H1 (cell line): Measurements from ENCODE around the gene OGFOD3. TPM values are rescaled to one million over a fixed set of nuclear protein-coding genes. Genes with fewer than 3 reads are reported as not detected.

Experiments
- CTCF ChIA-PET: fragments of 300-600 bp; sonication (Branson Sonifier 250); formaldehyde crosslinking; loops from one replicate; lab custom pipeline; 2021; ENCODE audit not compliant: partially characterized antibody; lab: Charles Lee
- POLR2A ChIA-PET: fragments of 300-600 bp; sonication (Branson Sonifier 250); formaldehyde crosslinking; loops from one replicate; lab custom pipeline; 2021; ENCODE audit warnings: inconsistent platforms; ENCODE audit not compliant: partially characterized antibody; lab: Charles Lee
- DNase-seq, 2 experiments: peaks; one replicate each; pipeline versions ENCODE4 v3.0.0 to v3.0.0-alpha.2; 2010 to 2022; ENCODE audit warnings: low spot score in 2 of 2, low read depth in 1 of 2, mixed read lengths in 1 of 2
- FAIRE-seq: peaks from 2 replicates; lab custom pipeline; 2011; peaks lifted over from hg19 to GRCh38; lab: Jason Lieb, UNC
- H2AFZ ChIP-seq: 2 replicates; pipeline ENCODE4 v1.8.1; 2012; ENCODE audit warnings: low read length, inconsistent platforms
- H2AK5ac ChIP-seq: 2 replicates; pipeline ENCODE4 v1.6.1; 2013; ENCODE audit warnings: low read depth, low read length
- H2BK120ac ChIP-seq: replicated peaks from 2 replicates; pipeline ENCODE3; 2013; ENCODE audit warnings: low read depth, low read length, inconsistent platforms
- H2BK12ac ChIP-seq: 2 replicates; pipeline ENCODE4 v1.6.1; 2013; ENCODE audit warnings: low read depth, low read length
- H2BK15ac ChIP-seq: 2 replicates; pipeline ENCODE4 v1.6.1; 2013; ENCODE audit warnings: low read length
- H2BK20ac ChIP-seq: 2 replicates; pipeline ENCODE4 v1.6.1; 2013; ENCODE audit warnings: low read length
- H2BK5ac ChIP-seq: 2 replicates; pipeline ENCODE4 v1.6.1; 2013; ENCODE audit warnings: low read depth, low read length
- H3K14ac ChIP-seq: 2 replicates; pipeline ENCODE4 v1.6.1; 2013; ENCODE audit warnings: inconsistent platforms; ENCODE audit not compliant: insufficient read length
- H3K18ac ChIP-seq: 2 replicates; pipeline ENCODE4 v1.6.1; 2013; ENCODE audit warnings: low read length; ENCODE audit errors: extremely low read depth
- H3K23ac ChIP-seq: 2 replicates; pipeline ENCODE4 v1.6.1; 2013; ENCODE audit warnings: inconsistent platforms; ENCODE audit not compliant: insufficient read length
- H3K23me2 ChIP-seq: 2 replicates; pipeline ENCODE4 v1.6.1; 2013; ENCODE audit warnings: low read depth, low read length
- H3K27ac ChIP-seq: 2 replicates; pipeline ENCODE4 v1.6.1; 2011; ENCODE audit warnings: low read depth, low read length, inconsistent platforms
- H3K27me3 ChIP-seq, 4 experiments: replicated peaks in 1 of 4; 1 replicate in 1 of 4; 2 replicates in 3 of 4; pipeline versions ENCODE4 v1.6.1 to v1.8.1; 2011 to 2013; ENCODE audit warnings: low read length in 3 of 4, mild to moderate bottlenecking in 3 of 4, inconsistent platforms in 2 of 4, mixed read lengths in 2 of 4, moderate library complexity in 1 of 4; ENCODE audit not compliant: control insufficient read depth in 3 of 4, insufficient read depth in 3 of 4; ENCODE audit errors: extremely low read depth in 1 of 4
- H3K36me3 ChIP-seq, 4 experiments: 2 replicates each; pipeline versions ENCODE4 v1.6.1 to v1.8.1; 2011 to 2013; ENCODE audit warnings: mild to moderate bottlenecking in 4 of 4, low read length in 3 of 4, moderate library complexity in 2 of 4, control low read depth in 1 of 4, inconsistent platforms in 1 of 4; ENCODE audit not compliant: insufficient read depth in 4 of 4, control insufficient read depth in 2 of 4
- H3K4ac ChIP-seq: replicated peaks from 2 replicates; pipeline ENCODE3; 2013; ENCODE audit warnings: low read length, low read depth, mixed read lengths, inconsistent platforms; ENCODE audit not compliant: insufficient read length
- H3K4me1 ChIP-seq, 4 experiments: replicated peaks in 1 of 4; 1 replicate in 1 of 4; 2 replicates in 3 of 4; pipeline versions ENCODE4 v1.6.1 to v1.8.1; 2011 to 2013; ENCODE audit warnings: low read length in 3 of 4, inconsistent platforms in 2 of 4, mixed read lengths in 1 of 4; ENCODE audit not compliant: insufficient read depth in 4 of 4, control insufficient read depth in 3 of 4
- H3K4me2 ChIP-seq, 2 experiments: 2 replicates each; pipeline versions ENCODE4 v1.6.1 to v1.8.1; 2011 to 2013; ENCODE audit warnings: low read depth in 2 of 2, low read length in 2 of 2, control low read depth in 1 of 2, inconsistent platforms in 1 of 2, mild to moderate bottlenecking in 1 of 2; ENCODE audit not compliant: insufficient read depth in 1 of 2
- H3K4me3 ChIP-seq, 4 experiments: fragments of 200-600, 300-600 bp in 1 of 4; sonication (generic), shearing (Covaris generic), sonication (Bioruptor Twin) in 1 of 4; 2 replicates each; pipeline versions ENCODE4 v1.5.1 to v1.8.1; 2011 to 2016; ENCODE audit warnings: low read length in 4 of 4, low read depth in 3 of 4, control low read depth in 2 of 4, inconsistent platforms in 2 of 4, mild to moderate bottlenecking in 2 of 4, mixed read lengths in 1 of 4, moderate library complexity in 1 of 4; ENCODE audit not compliant: insufficient read depth in 2 of 4; ENCODE audit errors: extremely low read depth in 1 of 4
- H3K56ac ChIP-seq: replicated peaks from 2 replicates; pipeline ENCODE3; 2013; ENCODE audit warnings: low read depth, mild to moderate bottlenecking, mixed read lengths, low read length, inconsistent platforms; ENCODE audit not compliant: insufficient read length
- H3K79me1 ChIP-seq: 2 replicates; pipeline ENCODE4 v1.6.1; 2013; ENCODE audit warnings: low read depth, low read length, control low read depth
- H3K79me2 ChIP-seq, 2 experiments: 2 replicates each; pipeline versions ENCODE4 v1.6.1 to v1.8.1; 2012 to 2013; ENCODE audit warnings: low read length in 2 of 2, mild to moderate bottlenecking in 2 of 2, inconsistent platforms in 1 of 2; ENCODE audit not compliant: insufficient read depth in 2 of 2, control insufficient read depth in 1 of 2
- H3K9ac ChIP-seq, 4 experiments: replicated peaks in 1 of 4; 1 replicate in 1 of 4; 2 replicates in 3 of 4; pipeline versions ENCODE4 v1.6.1 to v1.8.1; 2011 to 2013; ENCODE audit warnings: low read depth in 3 of 4, low read length in 3 of 4, control low read depth in 2 of 4, mild to moderate bottlenecking in 2 of 4, moderate library complexity in 2 of 4, inconsistent platforms in 1 of 4; ENCODE audit errors: extremely low read depth in 1 of 4
- H3K9me3 ChIP-seq, 2 experiments: 2 replicates each; pipeline versions ENCODE4 v1.6.1 to v1.8.1; 2012 to 2013; ENCODE audit warnings: mild to moderate bottlenecking in 2 of 2, moderate library complexity in 2 of 2, control low read depth in 1 of 2, inconsistent platforms in 1 of 2, low read depth in 1 of 2, low read length in 1 of 2, mixed read lengths in 1 of 2; ENCODE audit not compliant: insufficient read depth in 2 of 2
- H4K20me1 ChIP-seq, 2 experiments: replicated peaks in 1 of 2; 2 replicates each; pipeline versions ENCODE3 to v1.8.1; 2011 to 2013; ENCODE audit warnings: inconsistent platforms in 2 of 2, low read length in 2 of 2, mild to moderate bottlenecking in 1 of 2; ENCODE audit not compliant: insufficient read depth in 2 of 2, control insufficient read depth in 1 of 2
- H4K5ac ChIP-seq: 2 replicates; pipeline ENCODE4 v1.6.1; 2013; ENCODE audit warnings: low read length, low read depth, mixed read lengths, inconsistent platforms; ENCODE audit not compliant: insufficient read length
- H4K8ac ChIP-seq: 2 replicates; pipeline ENCODE4 v1.8.0; 2013; ENCODE audit warnings: mild to moderate bottlenecking, moderate library complexity, low read length, inconsistent platforms; ENCODE audit not compliant: insufficient read depth; ENCODE audit errors: extremely low read depth
- H4K91ac ChIP-seq: replicated peaks from 2 replicates; pipeline ENCODE3; 2013; ENCODE audit warnings: low read length, mixed read lengths, inconsistent platforms; ENCODE audit not compliant: insufficient read length
- BRCA1 ChIP-seq: IDR thresholded peaks from 2 replicates; pipeline ENCODE4 v1.6.1; 2012; ENCODE audit warnings: low read depth, low read length, improper control_type of control experiment
- CBX8 ChIP-seq: fragments of 300-800, 300-1000 bp; sonication (generic); IDR thresholded peaks from 2 replicates; pipeline ENCODE4 v1.7.1; 2016; ENCODE audit warnings: low read depth, low read length, borderline replicate concordance
- RAD21 ChIP-seq, 2 experiments: IDR thresholded peaks in 1 of 2; conservative IDR thresholded peaks in 1 of 2; 2 replicates each; pipeline ENCODE4 v1.6.1; 2011; ENCODE audit warnings: low read depth in 2 of 2, low read length in 2 of 2, improper control_type of control experiment in 1 of 2, inconsistent platforms in 1 of 2, mild to moderate bottlenecking in 1 of 2, moderate library complexity in 1 of 2
- RBBP5 ChIP-seq: IDR thresholded peaks from 2 replicates; pipeline ENCODE4 v1.7.1; 2012; ENCODE audit warnings: low read depth, mild to moderate bottlenecking, inconsistent platforms, low read length, moderate library complexity, borderline replicate concordance
- RFX5 ChIP-seq: IDR thresholded peaks from 2 replicates; pipeline ENCODE4 v1.6.1; 2011; ENCODE audit warnings: low read depth, low read length, improper control_type of control experiment, borderline replicate concordance
- RXRA ChIP-seq: IDR thresholded peaks from 2 replicates; pipeline ENCODE4 v1.6.1; 2011; ENCODE audit warnings: low read depth, mild to moderate bottlenecking, low read length, moderate library complexity; ENCODE audit not compliant: insufficient read depth
- WGBS, 2 experiments: shearing (Covaris generic) in 1 of 2; methylation state at CpG; one replicate each; pipeline versions ENCODE4 v1.1.6 to v1.1.7; 2013 to 2015; ENCODE audit warnings: low lambda C conversion rate in 2 of 2, mixed read lengths in 2 of 2, inconsistent platforms in 1 of 2, low coverage in 1 of 2, missing lambda C conversion rate in 1 of 2; ENCODE audit not compliant: insufficient replicate concordance in 2 of 2, insufficient coverage in 1 of 2, insufficient read length in 1 of 2; ENCODE audit errors: extremely low coverage in 1 of 2, missing lambda C conversion rate in 1 of 2; 5-methylcytosine and 5-hydroxymethylcytosine counted together
- polyA plus RNA-seq, 7 experiments: library from polyadenylated mRNA; depleted of rRNA in 3 of 7; stranded (reverse) in 5 of 7; unstranded in 2 of 7; fragments of >200 nt in 5 of 7; fragments of 200-250 nt in 2 of 7; gene quantifications; 1 replicate in 5 of 7; 2 replicates in 1 of 7; 4 replicates in 1 of 7; pipeline versions ENCODE4 v1.2.1 to v1.2.3, GENCODE V29; 2011 to 2013; ENCODE audit warnings: missing spikeins in 2 of 7, mixed read lengths in 2 of 7
- total RNA-seq: library from RNA; stranded (reverse); fragmentation: NEBNext Ultra II Directional; extraction: Animal tissue kit (Norgen Biotek cat#: 25700); gene quantifications from 2 replicates; pipeline ENCODE4 v1.2.1, GENCODE V29; 2021

OGFOD3 gene
- total and polyA plus RNA-seq, 2 of the 8 experiments (the other 6 are each of a cell fraction or from before 2014, with no cell fraction given), result 21.1 to 21.8 TPM

- H3K14ac ChIP-seq, result no peak overlapping the region
- TF ChIP-seq RAD21 (IDR thresholded peaks at IDR 0.05 in 1 of 2, conservative IDR thresholded peaks at IDR 0.05 in 1 of 2; ENCODE audit: low read depth in 2 of 2, low read length in 2 of 2), result no peak
- TF ChIP-seq RFX5, result no peak
- TF ChIP-seq BRCA1, result no peak
- no peak for TF ChIP-seq RXRA
- no peak for TF ChIP-seq RBBP5
- TF ChIP-seq CBX8, result no peak
Observed at GRCh38 chr17:82428546-82428945, 10.2 kb upstream of the OGFOD3 start.

More at GRCh38 chr17:82428546-82428945, 10.2 kb upstream of the OGFOD3 start:
- no peak overlapping the region for H3K23ac ChIP-seq
- no peak for DNase-seq
- ChIA-PET CTCF (interaction anchor here (2.2 kb wide), 1 partner anchor 78 kb away, joined by 8 read pairs; no protein-coding TSS in a partner anchor), POLR2A (interaction anchor here (0.7 to 1.4 kb wide), 3 partner anchors 9 to 17 kb away, joined by 3 to 4 read pairs (median 4); no protein-coding TSS in a partner anchor)
- H3K79me2 ChIP-seq, result no peaks in the 10 kb centered on the region
- FAIRE-seq, result no peak
- H3K9me3 ChIP-seq, result no peaks in the 10 kb centered on the region
- H2AK5ac ChIP-seq, result no peak overlapping the region
- no peak overlapping the region for H2BK15ac ChIP-seq
- no peaks in the 10 kb centered on the region for H3K79me1 ChIP-seq
- no peak overlapping the region for H3K56ac ChIP-seq
- no peak overlapping the region for H3K4me3 ChIP-seq
- no peaks in the 10 kb centered on the region for H3K27me3 ChIP-seq
- H2BK120ac ChIP-seq, result no peak overlapping the region
- H4K20me1 ChIP-seq, result peaks cover 2 to 5% of the 10 kb centered on the region in 2 experiments
- H3K4ac ChIP-seq, result no peak overlapping the region
- WGBS, 2 experiments, result 87% methylated on average over 3 of the region's 3 CpGs; no CpG with 5 or more reads in 1 of the 2 experiments
- H3K27ac ChIP-seq, result no peak overlapping the region
- no peak overlapping the region for H2BK12ac ChIP-seq
- no peak overlapping the region for H3K18ac ChIP-seq
- H2AFZ ChIP-seq, result no peak overlapping the region
- no peaks in the 10 kb centered on the region; a peak in 1 of 8 replicates for H3K36me3 ChIP-seq
- no peak overlapping the region for H4K8ac ChIP-seq
- no peak overlapping the region for H3K9ac ChIP-seq
- no peaks in the 10 kb centered on the region; a peak in 1 of 7 replicates for H3K4me1 ChIP-seq
- no peak overlapping the region for H3K4me2 ChIP-seq
- no peak overlapping the region for H4K91ac ChIP-seq
- H3K23me2 ChIP-seq, result no peaks in the 10 kb centered on the region
- no peak overlapping the region for H2BK5ac ChIP-seq
- H2BK20ac ChIP-seq, result no peak overlapping the region
- no peak overlapping the region for H4K5ac ChIP-seq
